NCI-H2081 treated with DMSO at 0.1 percent for 48 hours (cell line): ENCODE results near the gene CST9L.

Source experiments
- DNase-seq: peaks from one replicate; lab custom pipeline; 2025; lab: John Stamatoyannopoulos, UW

The CST9L gene, protein sequence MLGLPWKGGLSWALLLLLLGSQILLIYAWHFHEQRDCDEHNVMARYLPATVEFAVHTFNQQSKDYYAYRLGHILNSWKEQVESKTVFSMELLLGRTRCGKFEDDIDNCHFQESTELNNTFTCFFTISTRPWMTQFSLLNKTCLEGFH

DNA sequence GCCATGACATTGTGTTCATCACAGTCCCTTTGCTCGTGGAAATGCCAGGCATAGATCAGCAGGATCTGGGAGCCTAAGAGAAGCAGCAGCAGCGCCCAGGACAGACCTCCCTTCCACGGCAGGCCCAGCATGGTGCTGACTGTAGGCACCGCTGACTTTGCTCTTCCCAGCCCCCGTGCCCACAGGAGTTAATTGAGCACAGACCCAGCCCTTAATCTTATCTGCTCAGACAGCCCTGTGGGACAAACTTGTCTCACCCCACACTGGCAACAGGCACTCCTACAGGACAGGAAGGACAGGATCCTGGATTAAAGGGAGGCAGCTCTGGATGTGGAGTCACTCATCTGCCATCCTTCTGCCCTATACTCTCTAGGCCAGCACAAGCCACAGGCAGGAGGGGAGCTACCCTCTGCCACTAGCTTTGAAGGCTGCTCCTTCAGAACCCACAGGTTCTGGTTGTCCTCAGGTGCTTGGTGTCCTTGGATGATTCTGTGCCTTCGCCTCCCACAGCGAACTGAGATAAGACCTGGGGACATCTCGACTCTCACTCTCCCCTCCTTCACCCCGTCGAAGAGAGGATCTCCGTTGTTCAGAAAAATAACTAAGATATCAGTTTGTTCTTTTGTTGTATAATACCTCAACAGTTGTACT is at the start of gene CST9L:
Gene CST9L, minus strand, starts transcription at position 165 of the 651 bp plus-strand sequence. Its CDS starts 34 bp downstream, at position 131.
- no peak for DNase-seq

DNA sequence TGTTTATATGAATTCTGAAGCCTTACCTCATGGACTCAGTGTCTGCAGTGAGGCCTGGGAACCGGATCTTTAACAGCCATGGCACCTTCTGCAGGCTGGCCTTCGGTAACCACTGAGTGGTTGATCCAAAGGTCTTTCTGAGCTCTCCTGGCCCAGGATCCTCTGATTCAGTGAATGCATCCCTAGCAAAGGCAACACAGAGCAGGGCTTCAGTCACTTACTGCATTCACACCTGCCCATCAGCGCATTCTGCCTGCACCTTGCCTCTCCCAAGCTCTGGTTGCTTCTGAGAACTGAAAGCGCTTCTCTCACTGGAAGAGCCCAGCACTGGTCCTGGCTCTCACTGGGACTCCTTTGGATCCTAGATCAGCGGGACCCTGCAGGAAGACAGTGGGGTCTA is 45.9 kb upstream of the CST9L start:
- no peak for DNase-seq

DNA sequence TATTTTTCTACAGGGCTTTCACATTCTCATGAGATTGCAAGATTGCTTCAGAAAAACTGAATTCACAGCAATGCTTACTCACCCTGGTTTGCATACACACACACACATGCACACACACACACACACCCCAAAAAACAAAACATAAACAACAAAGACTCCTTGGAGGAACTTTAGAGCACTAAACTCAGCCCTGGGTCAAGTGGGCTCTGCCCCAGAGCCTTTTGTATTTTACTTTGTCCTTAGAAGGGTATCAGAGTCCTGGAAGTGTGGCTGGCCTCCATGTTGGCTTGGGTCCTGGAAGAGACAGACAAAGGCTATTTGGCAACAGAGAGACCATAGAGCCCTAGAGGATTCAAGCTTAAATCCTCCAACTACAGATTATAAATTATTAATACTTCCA is 45.4 kb upstream of the CST9L start:
- DNase-seq: no peak

DNA sequence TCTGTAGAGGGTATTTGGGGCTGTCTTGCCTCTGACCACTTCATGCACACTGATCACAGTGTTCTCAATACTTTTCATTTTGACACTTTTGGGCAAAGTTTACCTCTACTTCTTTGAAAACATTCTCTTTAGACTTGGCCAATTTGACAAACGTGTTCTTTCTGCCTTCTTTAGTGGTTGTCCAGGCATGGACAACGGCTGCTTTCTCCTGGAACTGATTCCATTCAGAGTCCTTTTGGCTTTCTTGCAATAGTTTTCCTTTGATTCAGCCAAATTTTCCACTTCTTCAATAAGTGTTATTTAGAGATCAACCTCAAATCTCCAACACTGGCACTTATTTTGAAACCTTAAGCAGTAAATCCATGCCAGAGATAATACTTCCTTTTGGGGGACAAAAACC is 44.1 kb upstream of the CST9L start:
- DNase-seq: no peak

DNA sequence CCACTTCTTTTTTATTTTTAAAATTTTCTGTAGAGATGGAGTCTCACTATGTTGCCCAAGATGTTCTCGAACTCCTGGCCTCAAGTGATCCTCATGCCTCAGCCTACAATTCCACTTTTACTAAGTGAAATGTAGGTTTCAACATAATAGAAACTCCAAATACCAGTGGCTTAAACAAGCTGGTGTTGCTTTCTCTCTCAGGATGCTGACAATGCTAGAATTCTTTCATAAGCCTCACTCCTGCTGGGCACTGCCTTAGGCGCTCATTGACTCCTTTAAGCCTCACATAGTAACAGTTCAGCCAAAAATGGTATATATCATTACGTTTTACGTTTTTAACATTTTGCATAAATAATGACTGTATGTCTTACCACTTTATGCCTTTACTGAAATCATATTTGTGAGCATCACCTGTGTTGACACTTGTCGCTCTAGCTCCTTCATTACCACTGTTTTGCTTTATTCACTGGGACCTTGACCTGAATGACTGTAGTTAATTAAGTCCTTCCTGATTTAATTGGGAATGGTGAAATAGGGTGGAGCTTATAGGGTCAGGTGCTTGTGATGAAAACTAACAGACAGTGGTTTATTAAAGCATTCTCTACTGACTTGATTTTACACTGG is 41.3 kb upstream of the CST9L start:
- DNase-seq: no peak

DNA sequence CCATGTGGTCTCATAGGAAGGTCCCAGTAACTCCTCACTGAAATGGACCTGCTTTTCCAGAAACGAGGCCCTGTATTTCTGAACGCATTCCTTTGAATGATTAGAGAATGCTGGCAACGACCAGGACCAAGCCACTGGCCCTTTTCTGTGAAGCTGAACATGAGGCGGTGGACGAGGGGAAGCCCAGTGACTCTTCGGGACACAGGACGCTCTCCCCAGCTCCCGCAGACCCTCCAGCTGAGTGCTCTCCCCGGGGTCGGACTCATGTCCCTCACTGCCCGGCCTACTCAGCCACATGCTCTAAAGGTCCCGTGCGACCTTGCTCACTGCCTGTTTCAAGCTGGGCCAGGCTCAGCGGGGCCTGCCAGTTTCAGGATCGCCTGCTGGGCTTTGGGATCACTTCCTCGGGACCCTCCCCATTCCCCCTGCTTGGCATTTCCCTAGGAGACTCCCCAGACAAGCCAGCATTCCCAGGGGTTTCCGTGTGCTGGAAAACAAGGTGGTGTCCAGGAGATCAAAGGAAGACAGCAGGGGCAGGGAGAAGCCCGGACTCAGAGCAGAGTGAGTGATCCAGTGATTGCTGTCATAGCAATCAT is 40.1 kb upstream of the CST9L start:
- no peak for DNase-seq

DNA sequence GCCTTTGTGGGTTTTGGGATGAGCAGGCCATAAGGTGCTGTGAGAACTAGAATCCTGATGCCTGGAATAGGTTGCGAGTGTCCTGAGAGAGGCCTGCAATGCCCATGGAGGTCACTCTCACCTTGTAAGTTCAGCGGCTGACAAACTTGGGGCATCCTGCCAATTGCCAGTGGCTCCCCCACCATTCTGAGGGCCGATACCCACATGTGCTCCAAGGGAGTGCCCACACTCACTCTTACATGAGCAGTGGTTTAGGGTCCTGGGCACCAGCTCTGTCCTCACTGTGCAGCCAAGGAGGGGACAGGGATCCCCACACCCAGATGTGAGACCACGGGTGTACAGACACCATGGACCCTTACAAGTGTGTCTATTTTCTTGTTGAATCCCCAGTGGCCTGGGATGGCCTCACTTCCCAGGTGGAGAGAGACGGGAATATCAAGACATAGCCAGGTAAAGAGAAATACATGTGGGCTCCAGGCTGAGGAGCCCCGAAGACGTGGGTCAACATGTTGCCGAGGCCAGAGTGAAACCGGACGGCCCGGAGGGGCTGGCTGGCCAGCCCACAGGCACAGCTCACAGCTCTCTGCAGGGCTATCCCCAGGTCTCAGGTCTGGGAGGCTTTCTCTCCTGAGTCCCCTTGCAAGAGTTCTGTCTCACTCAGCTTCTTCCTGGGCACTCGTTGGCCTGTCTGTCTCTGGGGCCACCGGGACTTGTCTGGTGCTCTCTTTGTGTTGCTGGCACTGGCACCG is 39.4 kb upstream of the CST9L start:
- no peak for DNase-seq

DNA sequence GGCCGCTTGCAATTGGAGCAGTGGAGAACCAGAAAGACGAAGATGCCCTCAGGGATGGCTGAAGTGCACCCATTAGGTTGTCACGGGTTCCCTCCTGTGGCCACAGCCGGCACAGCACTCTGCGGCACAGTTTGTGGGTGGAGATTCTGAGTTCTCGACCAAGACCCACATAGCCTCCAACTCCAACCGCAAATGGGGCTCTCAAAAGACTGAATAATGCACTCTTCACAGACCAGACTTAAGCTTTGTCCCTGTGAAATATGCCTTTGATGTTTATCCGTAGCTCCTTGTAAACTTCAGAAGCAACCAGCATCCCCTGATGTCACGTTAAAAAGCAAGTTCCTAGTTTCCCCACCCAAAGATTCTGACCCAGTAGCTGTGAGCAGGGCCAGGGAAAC is 38.4 kb upstream of the CST9L start:
- DNase-seq: peak; percentile 34

DNA sequence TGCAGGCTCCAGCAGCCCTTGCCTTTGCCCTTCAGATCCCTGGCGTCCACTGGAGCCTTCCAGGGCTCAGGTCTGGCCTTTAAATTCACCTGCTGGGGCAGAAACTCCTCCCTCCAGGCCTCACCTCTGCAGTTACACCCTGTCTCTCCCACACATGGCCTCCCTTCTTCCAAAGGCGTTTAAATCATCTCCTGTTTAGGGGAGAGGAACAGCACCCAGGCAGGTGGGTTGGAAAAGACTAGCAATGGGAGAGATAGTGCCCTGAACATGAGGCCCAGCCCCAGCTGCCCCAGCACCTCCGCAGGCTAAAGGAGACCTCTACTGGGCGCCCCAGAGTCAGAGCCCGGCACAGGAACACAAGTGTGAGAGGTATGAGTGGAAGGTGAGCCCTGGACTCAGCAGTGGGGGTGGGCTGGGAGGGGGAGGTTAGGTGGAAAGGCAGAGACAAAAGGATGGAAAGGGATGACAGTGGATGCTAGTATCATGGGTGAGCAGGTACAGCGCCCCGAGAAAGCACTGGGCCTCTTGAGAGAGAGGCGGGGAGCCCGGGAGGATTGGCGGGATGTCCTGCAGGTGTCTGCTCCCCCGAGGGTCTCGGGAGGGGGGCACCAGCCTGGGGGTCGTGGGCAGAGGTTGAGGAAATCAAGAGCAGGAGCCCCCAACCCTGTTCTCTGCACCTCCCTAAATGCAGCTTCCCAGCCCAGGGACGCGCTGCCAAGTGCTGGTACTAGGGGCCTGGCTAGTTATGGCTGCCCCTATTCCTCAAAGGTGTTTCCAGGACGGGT is 37.8 kb upstream of the CST9L start, which contains the start of gene CST9:
Gene CST9, minus strand, starts transcription at position 51 of the 785 bp plus-strand sequence. CDS start 53 bp downstream, outside the sequence.
- no peak for DNase-seq

DNA sequence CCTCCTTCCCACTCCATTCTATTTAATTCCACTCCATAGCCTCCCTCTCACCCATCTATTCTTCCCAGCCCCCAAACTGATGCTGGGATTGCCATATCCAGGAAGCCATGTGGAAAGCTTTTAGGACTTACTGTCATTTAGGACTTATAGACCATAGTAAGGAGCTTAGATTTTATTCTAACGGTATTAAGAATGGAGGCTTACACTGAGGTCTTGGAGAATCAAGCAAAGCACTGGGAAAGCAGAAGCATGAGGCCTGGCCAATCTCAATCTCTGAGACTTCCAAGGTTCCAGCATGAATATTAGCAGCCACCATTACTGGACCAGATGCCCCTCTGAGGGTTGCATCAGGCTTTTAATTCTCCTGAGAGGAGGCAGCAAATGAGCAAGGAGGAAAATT is 36.0 kb upstream of the CST9L start:
- DNase-seq: no peak

DNA sequence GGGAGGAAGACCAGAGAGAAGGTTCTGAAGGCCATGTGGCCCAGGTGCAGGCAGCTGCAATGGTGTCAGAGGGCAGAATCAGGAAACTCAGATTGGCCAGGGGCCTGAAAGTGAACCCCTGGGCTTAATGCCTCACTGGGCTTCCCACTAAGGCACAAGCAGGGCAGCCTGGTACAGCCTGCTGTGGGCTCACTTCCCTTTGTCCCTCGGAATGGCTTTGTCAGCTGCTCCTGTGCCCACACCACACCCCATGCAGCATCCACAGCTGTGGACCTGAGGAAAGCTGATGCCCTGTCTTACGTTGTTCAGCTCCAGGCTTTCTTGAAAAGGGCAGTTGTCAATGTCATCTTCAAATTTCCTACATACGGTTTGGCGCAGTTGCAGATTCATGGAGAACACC is 35.0 kb upstream of the CST9L start:
- no peak for DNase-seq

DNA sequence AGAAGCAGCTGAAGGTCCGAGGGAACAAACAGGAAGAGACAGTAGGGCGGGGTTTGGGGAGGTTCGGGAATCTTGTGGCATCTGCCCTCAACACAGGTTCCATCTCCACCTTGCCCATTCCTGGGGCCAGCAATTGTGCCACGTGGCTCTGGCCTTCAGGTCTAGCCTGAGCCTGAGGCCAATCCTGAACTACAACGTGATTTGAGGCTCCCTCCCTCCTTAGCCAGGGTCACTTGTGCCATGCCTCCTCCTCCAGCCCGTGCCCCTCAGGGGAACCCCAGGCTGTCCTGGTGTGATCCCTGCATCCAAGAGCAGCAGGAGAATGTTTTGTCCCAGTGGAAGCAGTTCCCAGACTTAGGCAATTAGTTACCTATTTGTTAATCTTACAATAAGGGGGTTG is 34.4 kb upstream of the CST9L start:
- no peak for DNase-seq

DNA sequence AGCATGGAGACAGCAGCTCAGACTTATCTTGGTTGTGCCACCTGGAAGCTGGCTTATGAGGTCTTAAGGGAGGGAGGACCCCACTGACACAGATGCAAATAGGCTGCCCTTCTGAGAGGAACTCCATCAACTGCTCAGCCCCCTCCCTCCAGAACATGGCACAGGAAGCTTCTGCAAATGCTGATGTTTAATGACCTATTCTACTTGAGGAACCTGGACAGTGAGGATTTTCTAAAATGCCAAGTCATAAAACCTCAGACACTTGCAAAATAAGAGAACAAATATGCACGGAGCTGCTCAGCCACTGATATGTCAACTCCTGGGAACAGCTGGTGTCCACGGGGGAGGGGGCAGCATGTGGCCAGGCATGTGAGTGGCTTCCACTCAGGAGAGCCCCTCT is 34.0 kb upstream of the CST9L start:
- no peak for DNase-seq

DNA sequence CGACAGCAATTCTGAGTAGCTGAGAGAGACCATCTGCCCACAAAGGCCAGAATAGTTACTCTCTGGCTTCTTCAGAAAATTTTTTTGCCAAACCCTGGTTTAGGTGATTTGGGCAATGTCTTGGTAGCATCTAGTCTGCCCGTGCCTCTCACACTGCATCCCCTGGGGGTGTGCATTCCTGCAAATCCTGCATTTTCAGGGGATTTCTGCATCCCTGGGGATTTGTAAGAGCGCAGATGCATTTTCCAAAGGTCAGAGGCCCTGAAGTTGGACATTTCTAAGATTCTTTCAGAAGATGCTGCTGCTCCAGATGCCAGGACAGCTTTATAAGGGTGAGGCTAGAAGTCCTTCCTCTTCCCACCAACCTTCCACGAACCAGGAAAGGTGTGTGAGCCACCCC is 33.4 kb upstream of the CST9L start:
- no peak for DNase-seq

DNA sequence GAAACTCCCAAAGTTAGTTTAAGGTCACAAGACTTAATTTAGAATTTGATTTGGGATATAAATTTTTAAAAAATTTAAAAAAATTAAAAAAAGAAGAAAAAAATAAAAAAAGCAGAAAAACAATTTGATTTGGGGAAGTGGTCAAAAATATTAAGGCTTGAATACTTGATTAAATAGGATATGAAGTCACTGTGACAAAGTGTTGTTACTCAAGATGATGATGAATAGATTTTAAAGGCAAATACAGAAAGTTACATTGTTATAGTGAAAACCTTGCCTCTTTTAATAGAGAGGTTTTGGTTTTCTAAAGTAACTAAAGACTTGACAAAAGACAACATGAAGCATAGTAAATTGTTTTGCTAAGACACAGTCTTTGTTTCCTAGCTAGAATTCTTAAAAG is 30.2 kb upstream of the CST9L start:
- no peak for DNase-seq

DNA sequence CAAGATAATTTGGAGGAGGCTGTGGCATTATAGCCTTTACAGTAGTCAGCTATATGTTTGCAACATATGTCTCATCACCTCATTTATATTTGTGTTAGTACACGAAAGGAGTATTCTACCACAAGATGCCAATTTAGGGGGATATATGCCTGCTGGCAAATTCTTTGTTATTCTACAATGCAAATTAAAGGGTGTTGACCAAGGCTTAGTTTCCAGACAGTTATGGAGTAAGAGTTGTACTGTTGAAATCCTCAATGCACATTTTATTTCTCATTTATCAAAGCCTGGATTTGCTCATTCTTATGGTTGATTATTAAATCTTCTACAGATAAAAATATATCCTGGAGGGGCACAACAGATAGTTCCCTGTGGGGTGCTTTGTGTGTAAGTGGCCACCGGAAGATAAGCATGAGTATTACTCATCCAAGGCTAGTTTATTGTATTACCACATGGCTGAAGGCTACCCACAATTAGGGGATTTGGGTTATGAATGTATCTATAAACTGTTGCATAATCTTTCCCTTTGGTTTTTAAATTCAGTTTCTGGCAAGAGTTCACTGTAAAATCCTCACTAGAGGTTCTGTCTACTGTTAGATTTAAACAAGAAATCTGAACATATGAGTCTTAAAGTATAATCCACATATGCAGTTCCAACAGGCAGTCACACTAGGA is 28.4 kb upstream of the CST9L start:
- no peak for DNase-seq

DNA sequence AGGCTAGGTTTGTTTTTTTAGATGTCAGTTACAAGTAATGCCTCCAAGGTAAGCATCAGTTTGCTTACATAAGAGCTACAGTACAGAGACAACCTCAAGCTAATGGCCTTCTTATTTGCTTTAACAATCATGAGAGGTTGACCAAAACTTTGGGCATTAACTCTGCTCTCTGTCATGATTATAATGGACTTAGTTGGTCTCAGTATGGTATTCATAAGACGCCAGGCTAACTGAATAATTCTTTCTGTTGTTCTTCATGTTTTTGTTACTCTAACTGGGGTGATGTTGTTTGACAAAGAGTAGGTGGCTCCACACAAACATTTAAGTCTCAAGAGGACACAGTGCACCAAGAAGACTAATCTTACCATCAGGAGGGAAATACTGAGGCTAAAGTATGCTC is 27.7 kb upstream of the CST9L start:
- DNase-seq: no peak

DNA sequence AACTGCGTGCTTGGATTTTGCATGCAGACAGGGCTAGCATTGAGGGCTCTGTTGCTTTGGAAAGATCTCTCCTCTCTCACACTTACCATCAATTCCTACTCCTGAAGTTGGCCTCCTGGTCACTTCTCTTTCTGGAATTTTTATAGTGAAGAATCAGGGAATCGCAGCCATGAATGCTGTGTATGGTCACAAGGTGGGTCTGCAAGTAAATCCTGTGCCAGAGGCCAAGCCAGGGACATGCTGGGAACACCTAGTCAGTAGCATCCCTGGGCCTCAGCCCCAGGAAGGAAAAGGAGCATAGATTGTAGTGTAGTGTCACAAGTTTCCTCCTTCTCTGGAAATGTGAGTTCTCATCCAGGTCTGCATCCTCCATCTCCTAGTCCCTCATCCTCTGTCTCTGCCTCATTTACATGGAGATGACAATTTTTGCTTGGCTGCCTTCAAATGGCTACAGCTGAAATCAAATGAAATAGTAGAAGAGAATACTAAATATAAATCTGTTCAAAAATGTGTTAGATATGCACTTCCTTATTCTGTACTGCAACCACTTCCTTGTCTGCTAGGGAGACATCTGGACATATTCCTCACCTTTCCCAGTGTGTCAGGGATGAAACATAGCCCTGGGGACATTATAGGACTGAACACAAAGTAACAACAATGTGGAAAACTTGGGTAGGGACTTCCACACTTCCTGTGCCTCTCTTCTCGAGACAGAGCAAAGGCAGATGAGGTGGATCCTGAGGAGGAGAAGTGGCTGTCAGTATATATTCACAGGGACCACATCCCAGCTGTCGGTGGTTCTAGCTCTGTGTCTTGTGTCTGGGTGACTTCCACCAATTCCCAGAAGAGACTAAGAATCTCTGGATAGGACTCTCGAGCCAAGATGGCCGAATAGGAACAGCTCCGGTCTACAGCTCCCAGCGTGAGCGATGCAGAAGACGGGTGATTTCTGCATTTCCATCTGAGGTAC is 20.4 kb upstream of the CST9L start:
- no peak for DNase-seq

DNA sequence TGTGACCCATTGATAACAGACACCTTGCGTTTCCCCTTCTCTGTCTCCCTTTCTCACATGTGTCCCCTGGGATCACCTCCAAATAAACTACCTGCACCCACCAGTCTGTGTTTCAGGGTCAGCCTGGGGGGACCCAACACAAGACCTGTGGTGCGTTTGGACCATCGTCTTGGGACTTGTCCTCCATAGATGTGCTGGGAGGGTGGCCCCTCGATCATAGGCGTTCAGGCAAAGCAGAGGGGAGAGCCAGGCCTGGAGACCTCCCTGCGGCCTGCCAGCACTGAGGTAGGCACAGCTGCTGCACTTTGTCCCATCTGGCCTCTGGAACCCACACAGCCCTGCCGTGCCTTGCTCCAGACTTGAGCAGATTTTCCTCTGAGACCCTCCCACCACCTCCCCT is 19.3 kb upstream of the CST9L start:
- DNase-seq: no peak
